OCI-LY1 (cell line): ENCODE measurements around the gene PBX3.
"Not testable (repeated sequence)": the region's sequence is repeated elsewhere in the genome, so short reads cannot be mapped to it uniquely, and the experiment has no call there.

Experiments
- H2AFZ ChIP-seq: fragments of 200-600 bp; sonication (generic), shearing (Covaris generic); 2 replicates; pipeline ENCODE4 v1.6.0; 2014; ENCODE audit warnings: antibody characterized with exemption, mild to moderate bottlenecking, low read length
- H3F3A ChIP-seq: fragments of 200-600 bp; sonication (generic), shearing (Covaris generic); 2 replicates; pipeline ENCODE4 v1.6.0; 2014; ENCODE audit warnings: mild to moderate bottlenecking, antibody characterized with exemption, low read length, moderate library complexity; ENCODE audit not compliant: insufficient read depth
- H3K27ac ChIP-seq: fragments of 200-600 bp; sonication (generic); 2 replicates; pipeline ENCODE4 v1.5.1; 2014; ENCODE audit warnings: low read length, mixed run types, mild to moderate bottlenecking, low read depth; ENCODE audit not compliant: poor library complexity, severe bottlenecking
- H3K27me3 ChIP-seq: fragments of 200-600 bp; sonication (generic); 2 replicates; pipeline ENCODE4 v1.6.0; 2014; ENCODE audit warnings: antibody characterized with exemption, mild to moderate bottlenecking, low read length, moderate library complexity; ENCODE audit not compliant: insufficient read depth
- H3K36me3 ChIP-seq: fragments of 200-600 bp; sonication (generic); 2 replicates; pipeline ENCODE4 v1.6.1; 2014; ENCODE audit warnings: mild to moderate bottlenecking, antibody characterized with exemption, low read length, moderate library complexity, mixed read lengths; ENCODE audit not compliant: insufficient read depth
- H3K4me1 ChIP-seq: fragments of 200-600 bp; sonication (generic); 2 replicates; pipeline ENCODE4 v1.5.1; 2014; ENCODE audit warnings: mild to moderate bottlenecking, low read length, moderate library complexity; ENCODE audit not compliant: insufficient read depth, severe bottlenecking
- H3K4me2 ChIP-seq: fragments of 200-600 bp; sonication (generic), shearing (Covaris generic); 2 replicates; pipeline ENCODE4 v1.6.1; 2014; ENCODE audit warnings: low read length
- H3K4me3 ChIP-seq: fragments of 200-600 bp; sonication (generic); 2 replicates; pipeline ENCODE4 v1.5.1; 2014; ENCODE audit warnings: low read length, low read depth, mild to moderate bottlenecking, mixed read lengths; ENCODE audit not compliant: poor library complexity, severe bottlenecking
- H3K79me2 ChIP-seq: fragments of 200-600 bp; shearing (Covaris generic); 2 replicates; pipeline ENCODE4 v1.6.1; 2016; ENCODE audit warnings: mixed run types, low read length, mixed read lengths; ENCODE audit not compliant: insufficient read depth
- H3K9ac ChIP-seq: fragments of 200-600 bp; sonication (generic), shearing (Covaris generic); 2 replicates; pipeline ENCODE4 v1.6.1; 2014; ENCODE audit warnings: mild to moderate bottlenecking, low read length, mixed read lengths
- H3K9me2 ChIP-seq: fragments of 200-600 bp; sonication (generic), shearing (Covaris generic); 2 replicates; pipeline ENCODE4 v1.6.1; 2014; ENCODE audit warnings: low read depth, mild to moderate bottlenecking, low read length, mixed read lengths
- H3K9me3 ChIP-seq: fragments of 200-600 bp; shearing (Covaris generic); 2 replicates; pipeline ENCODE4 v1.6.1; 2014; ENCODE audit warnings: low read length, mixed read lengths
- H4K20me1 ChIP-seq: fragments of 200-600 bp; sonication (generic), shearing (Covaris generic); 2 replicates; pipeline ENCODE4 v1.6.0; 2016; ENCODE audit warnings: mild to moderate bottlenecking, low read length; ENCODE audit not compliant: insufficient read depth
- EZH2 ChIP-seq: fragments of 200-600 bp; sonication (generic), shearing (Covaris generic); IDR thresholded peaks from 2 replicates; pipeline ENCODE4 v1.8.0; 2017; ENCODE audit warnings: borderline replicate concordance, mixed run types, mild to moderate bottlenecking, antibody characterized with exemption, low read length, moderate library complexity, mixed read lengths
- TF ChIP-seq, protein P1 (sequence below): fragments of 200-600 bp; sonication (generic), shearing (Covaris generic); IDR thresholded peaks from 2 replicates; pipeline ENCODE4 v1.5.1; 2017; ENCODE audit warnings: mild to moderate bottlenecking, antibody characterized with exemption, low read length, moderate library complexity, mixed read lengths

PBX3 gene

GRCh38 chr9:125772740-125773139 lies 25.6 kb downstream of the PBX3 start:
- Histone ChIP-seq H3K36me3 (peaks cover 5% of the 10 kb centered on the region; the same call in 1 of the 2 replicates), H4K20me1 (no peaks in the 10 kb centered on the region), H3K4me3 (no peak overlapping the region), H3K9me2 (no peaks in the 10 kb centered on the region), H3K9me3 (no peaks in the 10 kb centered on the region), H3K4me2 (no peak overlapping the region), H3K9ac (no peak overlapping the region), H3K4me1 (no peaks in the 10 kb centered on the region), H3F3A (no peaks in the 10 kb centered on the region; the same call in 1 of the 2 replicates), H2AFZ (no peak overlapping the region), H3K27me3 (no peaks in the 10 kb centered on the region), H3K27ac (no peak overlapping the region), H3K79me2 (peaks cover 8% of the 10 kb centered on the region; the same call in 1 of the 2 replicates)
- TF ChIP-seq EZH2 = no peak
- TF ChIP-seq, protein P1, sequence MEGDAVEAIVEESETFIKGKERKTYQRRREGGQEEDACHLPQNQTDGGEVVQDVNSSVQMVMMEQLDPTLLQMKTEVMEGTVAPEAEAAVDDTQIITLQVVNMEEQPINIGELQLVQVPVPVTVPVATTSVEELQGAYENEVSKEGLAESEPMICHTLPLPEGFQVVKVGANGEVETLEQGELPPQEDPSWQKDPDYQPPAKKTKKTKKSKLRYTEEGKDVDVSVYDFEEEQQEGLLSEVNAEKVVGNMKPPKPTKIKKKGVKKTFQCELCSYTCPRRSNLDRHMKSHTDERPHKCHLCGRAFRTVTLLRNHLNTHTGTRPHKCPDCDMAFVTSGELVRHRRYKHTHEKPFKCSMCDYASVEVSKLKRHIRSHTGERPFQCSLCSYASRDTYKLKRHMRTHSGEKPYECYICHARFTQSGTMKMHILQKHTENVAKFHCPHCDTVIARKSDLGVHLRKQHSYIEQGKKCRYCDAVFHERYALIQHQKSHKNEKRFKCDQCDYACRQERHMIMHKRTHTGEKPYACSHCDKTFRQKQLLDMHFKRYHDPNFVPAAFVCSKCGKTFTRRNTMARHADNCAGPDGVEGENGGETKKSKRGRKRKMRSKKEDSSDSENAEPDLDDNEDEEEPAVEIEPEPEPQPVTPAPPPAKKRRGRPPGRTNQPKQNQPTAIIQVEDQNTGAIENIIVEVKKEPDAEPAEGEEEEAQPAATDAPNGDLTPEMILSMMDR = no peak

GRCh38 chr9:125774106-125774505 lies 26.9 kb downstream of the PBX3 start:
- H4K20me1 ChIP-seq = no peaks in the 10 kb centered on the region
- no peak overlapping the region for H3K9ac ChIP-seq
- H3K9me2 ChIP-seq = no peaks in the 10 kb centered on the region
- no peaks in the 10 kb centered on the region for H3K4me1 ChIP-seq
- no peaks in the 10 kb centered on the region for H3K9me3 ChIP-seq
- no peak for TF ChIP-seq EZH2
- TF ChIP-seq, protein P1 = no peak
- H2AFZ ChIP-seq = no peak overlapping the region
- no peaks in the 10 kb centered on the region for H3K27me3 ChIP-seq
- no peak overlapping the region for H3K4me3 ChIP-seq
- H3K79me2 ChIP-seq = peaks cover 8% of the 10 kb centered on the region; the same call in 1 of the 2 replicates
- H3K27ac ChIP-seq = no peak overlapping the region
- no peak overlapping the region for H3K4me2 ChIP-seq
- no peaks in the 10 kb centered on the region; the same call in 1 of the 2 replicates for H3F3A ChIP-seq
- H3K36me3 ChIP-seq = peaks cover 5% of the 10 kb centered on the region; the same call in 1 of the 2 replicates

DNA sequence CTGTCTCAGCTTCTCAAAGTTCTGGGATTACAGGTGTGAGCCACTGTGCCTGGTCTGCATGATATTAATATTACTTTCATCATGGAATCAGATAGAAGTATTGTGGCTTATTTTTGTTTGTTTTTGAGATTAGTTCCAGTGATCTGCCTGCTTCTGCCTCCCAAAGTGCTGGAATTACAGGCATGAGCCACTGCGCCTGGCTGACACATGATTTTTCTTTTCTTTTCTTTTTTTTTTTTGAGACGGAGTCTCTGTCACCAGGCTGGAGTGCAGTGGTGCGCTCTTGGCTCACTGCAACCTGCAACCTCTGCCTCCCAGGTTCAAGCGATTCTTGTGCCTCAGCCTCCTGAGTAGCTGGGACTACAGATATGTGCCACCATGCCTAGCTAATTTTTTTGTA lies 29.6 kb downstream of the PBX3 start:
- H3K79me2 ChIP-seq, H3K4me3 ChIP-seq: not testable (repeated sequence)

DNA sequence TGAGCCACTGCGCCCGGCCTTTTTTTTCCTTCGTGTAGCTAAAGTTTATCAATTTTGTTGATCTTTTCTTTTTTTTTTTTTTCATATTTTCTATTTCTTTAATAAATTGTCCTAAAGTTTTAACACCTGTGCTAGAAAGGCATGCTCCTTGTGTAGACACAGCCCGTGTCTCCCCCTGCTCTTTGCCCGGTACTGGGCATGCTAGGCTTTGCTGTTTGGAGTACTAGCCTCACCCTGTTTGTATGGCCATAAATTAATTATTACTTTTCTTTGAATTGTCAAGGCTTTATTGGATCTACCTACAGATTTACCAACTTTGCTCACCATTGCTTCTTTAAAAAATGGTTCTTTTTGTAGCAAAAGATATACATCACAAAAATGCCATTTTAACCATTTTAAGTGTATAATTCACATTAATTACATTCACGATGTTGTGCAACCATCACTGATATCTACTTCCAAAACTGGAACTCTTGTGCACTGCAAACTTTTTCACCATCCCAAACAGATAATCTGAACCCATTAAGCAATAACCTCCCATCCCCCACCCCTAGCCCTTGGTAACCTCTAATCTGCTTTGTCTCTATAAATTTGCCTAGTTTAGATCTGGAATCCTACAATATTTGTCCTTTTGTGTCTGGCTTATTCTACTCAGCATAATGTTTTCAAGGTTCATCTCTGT lies 31.5 kb downstream of the PBX3 start:
- not testable (repeated sequence) for H3K4me1 ChIP-seq, H3K9me2 ChIP-seq, H3K79me2 ChIP-seq, H3F3A ChIP-seq, H3K27ac ChIP-seq, H3K27me3 ChIP-seq, H3K4me2 ChIP-seq, H3K4me3 ChIP-seq, H3K9ac ChIP-seq, H2AFZ ChIP-seq, H4K20me1 ChIP-seq
- Histone ChIP-seq H3K36me3 (peaks cover 18% of the 10 kb centered on the region), H3K9me3 (peaks cover 11% of the 10 kb centered on the region)

More for the DNA sequence above, 29.6 kb downstream of the PBX3 start:
- not testable (repeated sequence) for H3F3A ChIP-seq, H3K4me1 ChIP-seq, H3K36me3 ChIP-seq, H3K9me3 ChIP-seq, H3K9me2 ChIP-seq, H3K4me2 ChIP-seq, H2AFZ ChIP-seq, H3K9ac ChIP-seq, H4K20me1 ChIP-seq, H3K27me3 ChIP-seq, H3K27ac ChIP-seq

- not testable (repeated sequence) for H3K27ac ChIP-seq, H3K9ac ChIP-seq, H3K79me2 ChIP-seq, H2AFZ ChIP-seq, H3K4me1 ChIP-seq, H3K4me2 ChIP-seq, H3K9me2 ChIP-seq, H4K20me1 ChIP-seq, H3F3A ChIP-seq, H3K27me3 ChIP-seq, H3K4me3 ChIP-seq
- H3K9me3 ChIP-seq = peaks cover 11% of the 10 kb centered on the region
- H3K36me3 ChIP-seq = peaks cover 17% of the 10 kb centered on the region
These were observed 32.0 kb downstream of the PBX3 start for GRCh38 chr9:125779220-125779565.
